GM18517 (cell line): ENCODE data around the gene HAUS7.

Experiments used
- ATAC-seq: cut with Tn5 transposase; IDR thresholded peaks from one replicate; pipeline ENCODE4 v1.9.1; 2021; ENCODE audit warnings: mild to moderate bottlenecking, moderate library complexity; ENCODE audit not compliant: unreplicated experiment

HAUS7 gene

GRCh38 chrX:153470411-153471363 lies at the start of gene HAUS7:
Gene HAUS7, minus strand, starts transcription at chrX:153470576. Its CDS starts 19 bp downstream, at chrX:153470557.
- ATAC-seq, result peak; percentile 63

GRCh38 chrX:153519569-153520286 lies 49.4 kb upstream of the HAUS7 start:
- ATAC-seq, result no peak

GRCh38 chrX:153517946-153518834 lies 47.8 kb upstream of the HAUS7 start:
- no peak for ATAC-seq

GRCh38 chrX:153517423-153517822 lies 47.0 kb upstream of the HAUS7 start, which contains the start of gene ATP2B3:
Gene ATP2B3, plus strand, starts transcription at chrX:153517642. Its CDS starts 18,606 bp downstream, at chrX:153536248.
- no peak for ATAC-seq

GRCh38 chrX:153516073-153516472 lies 45.7 kb upstream of the HAUS7 start:
- ATAC-seq, result no peak

- no peak for ATAC-seq
Observed at GRCh38 chrX:153515435-153515834, 45.1 kb upstream of the HAUS7 start.

- ATAC-seq, result no peak
Observed at GRCh38 chrX:153514259-153514658, 43.9 kb upstream of the HAUS7 start.

- ATAC-seq, result no peak
Observed at GRCh38 chrX:153513265-153513664, 42.9 kb upstream of the HAUS7 start.

GRCh38 chrX:153512501-153512893 lies 42.1 kb upstream of the HAUS7 start:
- ATAC-seq, result no peak

- ATAC-seq, result no peak
Observed at GRCh38 chrX:153511784-153512500, 41.6 kb upstream of the HAUS7 start.

GRCh38 chrX:153510383-153510782 lies 40.0 kb upstream of the HAUS7 start:
- ATAC-seq, result no peak

- no peak for ATAC-seq
Observed at GRCh38 chrX:153509592-153509991, 39.2 kb upstream of the HAUS7 start.

GRCh38 chrX:153507484-153508178 lies 37.3 kb upstream of the HAUS7 start:
- peak; percentile 81 for ATAC-seq

- no peak for ATAC-seq
Observed at GRCh38 chrX:153505361-153505760, 35.0 kb upstream of the HAUS7 start.

- no peak for ATAC-seq
Observed at GRCh38 chrX:153504445-153505016, 34.2 kb upstream of the HAUS7 start.

GRCh38 chrX:153502796-153503195 lies 32.4 kb upstream of the HAUS7 start:
- no peak for ATAC-seq

GRCh38 chrX:153502131-153502530 lies 31.8 kb upstream of the HAUS7 start:
- no peak for ATAC-seq

GRCh38 chrX:153501530-153501929 lies 31.2 kb upstream of the HAUS7 start:
- ATAC-seq, result no peak

- no peak for ATAC-seq
Observed at GRCh38 chrX:153500676-153501280, 30.4 kb upstream of the HAUS7 start.
